IPS-20b (cell line): ENCODE data around the gene PRR4.

Source experiments
- H3K27ac ChIP-seq: one replicate; pipeline ENCODE4 v1.5.1; 2013; ENCODE audit warnings: low read length
- H3K27me3 ChIP-seq: 2 replicates; pipeline ENCODE4 v1.6.1; 2013; ENCODE audit warnings: mild to moderate bottlenecking, low read length, inconsistent platforms; ENCODE audit not compliant: insufficient read depth
- H3K36me3 ChIP-seq: 2 replicates; pipeline ENCODE4 v1.6.1; 2013; ENCODE audit warnings: low read depth, mild to moderate bottlenecking, inconsistent platforms, low read length, moderate library complexity; ENCODE audit not compliant: insufficient read depth
- H3K4me1 ChIP-seq: 2 replicates; pipeline ENCODE4 v1.6.1; 2013; ENCODE audit warnings: mild to moderate bottlenecking, control low read depth, inconsistent platforms, low read length, moderate library complexity; ENCODE audit not compliant: insufficient read depth
- H3K4me3 ChIP-seq: 2 replicates; pipeline ENCODE4 v1.5.1; 2013; ENCODE audit warnings: mild to moderate bottlenecking, low read length, inconsistent platforms
- H3K9ac ChIP-seq: 2 replicates; pipeline ENCODE4 v1.6.1; 2013; ENCODE audit warnings: low read depth, mild to moderate bottlenecking, inconsistent platforms, low read length, moderate library complexity
- H3K9me3 ChIP-seq: 2 replicates; pipeline ENCODE4 v1.6.1; 2013; ENCODE audit warnings: mild to moderate bottlenecking, low read depth, low read length, inconsistent platforms; ENCODE audit not compliant: insufficient read depth

Gene PRR4, protein sequence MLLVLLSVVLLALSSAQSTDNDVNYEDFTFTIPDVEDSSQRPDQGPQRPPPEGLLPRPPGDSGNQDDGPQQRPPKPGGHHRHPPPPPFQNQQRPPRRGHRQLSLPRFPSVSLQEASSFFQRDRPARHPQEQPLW

DNA sequence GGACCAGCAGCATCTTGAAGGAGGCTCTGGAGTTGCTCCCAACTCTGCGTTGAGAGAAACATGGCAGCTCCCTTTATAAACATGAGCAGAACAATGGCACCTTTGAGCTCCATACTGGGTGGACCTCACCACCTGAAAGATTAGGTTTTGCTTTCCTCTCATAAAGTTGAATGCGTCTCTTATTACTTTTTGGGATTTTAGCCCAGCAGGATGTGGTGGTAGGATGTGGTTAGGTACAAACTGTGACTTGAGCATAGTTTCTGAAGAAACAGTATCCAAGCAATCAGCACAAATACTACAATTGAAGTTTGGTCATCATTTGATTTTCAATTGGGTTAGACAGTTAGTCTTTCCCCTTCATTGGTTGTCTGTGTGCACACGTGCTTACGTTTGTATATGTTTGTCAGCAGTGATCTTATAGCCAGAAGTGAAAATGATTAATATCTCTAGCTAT is at the start of gene PRR4:
Gene PRR4 (minus strand): TSS at position 51 of the 454 bp plus-strand sequence. CDS start 38 bp downstream, at position 13.
- H3K4me1 ChIP-seq: no peaks in the 10 kb centered on the region; the same call in 1 of the 2 replicates
- no peak within 1 kb of the TSS for H3K27ac ChIP-seq
- no peak within 1 kb of the TSS for H3K9ac ChIP-seq
- H3K9me3 ChIP-seq: no peaks in the 10 kb centered on the region
- H3K4me3 ChIP-seq: no peak within 1 kb of the TSS
- no peaks in the 10 kb centered on the region for H3K36me3 ChIP-seq
- no peaks in the 10 kb centered on the region for H3K27me3 ChIP-seq

DNA sequence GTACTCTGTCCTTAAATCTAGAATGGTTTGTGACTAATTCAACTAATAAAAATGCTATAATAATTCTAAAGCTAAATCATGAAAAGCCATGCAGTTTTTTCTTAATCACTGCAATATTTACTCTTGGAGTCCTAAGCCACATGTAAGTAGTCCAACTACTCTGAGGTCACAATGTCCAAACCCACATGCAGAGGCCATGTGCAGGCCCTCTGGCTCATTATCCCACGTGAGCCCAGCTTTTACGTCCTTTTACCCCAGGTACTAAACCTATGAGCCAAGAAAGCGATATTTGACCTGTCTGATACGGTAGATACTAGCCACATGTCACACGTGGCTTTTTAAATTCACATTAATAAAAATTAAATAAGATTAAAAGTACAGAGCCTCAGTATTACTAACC is 47.6 kb upstream of the PRR4 start:
- no peaks in the 10 kb centered on the region for H3K9me3 ChIP-seq
- H3K27ac ChIP-seq: no peak overlapping the region
- H3K4me3 ChIP-seq: no peak overlapping the region
- H3K36me3 ChIP-seq: no peaks in the 10 kb centered on the region
- no peaks in the 10 kb centered on the region for H3K27me3 ChIP-seq
- no peak overlapping the region for H3K9ac ChIP-seq
- no peaks in the 10 kb centered on the region for H3K4me1 ChIP-seq

DNA sequence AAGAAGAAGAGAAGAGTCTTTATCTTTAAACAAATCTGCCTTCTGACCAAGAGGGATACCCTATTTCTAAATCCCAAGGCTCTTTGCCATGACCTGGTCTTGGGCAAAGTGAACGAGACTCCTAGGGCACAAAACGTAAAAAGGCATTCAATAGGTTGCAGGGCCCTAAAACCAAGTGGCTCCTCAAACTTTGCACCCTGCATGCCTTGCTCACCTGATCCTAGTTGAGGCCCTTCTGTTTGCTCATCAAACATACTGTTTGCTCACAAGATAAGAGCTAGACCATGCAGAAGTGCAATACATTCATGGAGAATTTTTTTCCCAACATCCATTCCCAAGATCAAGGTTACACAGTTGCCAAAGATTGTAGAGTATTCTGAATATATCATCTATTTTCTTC is 42.7 kb upstream of the PRR4 start:
- H3K9me3 ChIP-seq: no peaks in the 10 kb centered on the region
- H3K36me3 ChIP-seq: no peaks in the 10 kb centered on the region
- no peak overlapping the region for H3K9ac ChIP-seq
- H3K27ac ChIP-seq: no peak overlapping the region
- no peaks in the 10 kb centered on the region for H3K27me3 ChIP-seq
- H3K4me3 ChIP-seq: no peak overlapping the region
- no peaks in the 10 kb centered on the region for H3K4me1 ChIP-seq

DNA sequence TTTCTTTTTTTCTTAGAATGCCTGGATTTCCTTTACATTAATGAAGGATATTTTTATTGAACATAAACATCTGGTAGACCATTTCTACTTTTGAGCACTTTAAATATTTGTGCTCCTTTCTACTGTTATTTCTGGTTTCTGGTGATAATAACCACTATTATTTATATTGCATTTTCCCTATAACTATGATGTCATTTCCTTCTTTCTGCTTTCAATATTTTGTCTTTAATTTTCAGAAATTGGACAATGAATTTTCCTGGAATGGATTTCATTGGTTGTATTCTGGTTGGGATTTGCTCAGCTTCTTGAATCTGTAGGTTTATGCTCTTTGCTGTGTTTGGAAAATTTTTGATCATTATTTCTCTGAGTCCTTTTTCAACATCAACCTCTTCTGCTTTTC is 40.0 kb upstream of the PRR4 start:
- Histone ChIP-seq H3K9ac (no peak overlapping the region), H3K9me3 (no peaks in the 10 kb centered on the region), H3K27ac (no peak overlapping the region), H3K4me1 (no peaks in the 10 kb centered on the region), H3K27me3 (no peaks in the 10 kb centered on the region), H3K4me3 (no peak overlapping the region), H3K36me3 (no peaks in the 10 kb centered on the region)

DNA sequence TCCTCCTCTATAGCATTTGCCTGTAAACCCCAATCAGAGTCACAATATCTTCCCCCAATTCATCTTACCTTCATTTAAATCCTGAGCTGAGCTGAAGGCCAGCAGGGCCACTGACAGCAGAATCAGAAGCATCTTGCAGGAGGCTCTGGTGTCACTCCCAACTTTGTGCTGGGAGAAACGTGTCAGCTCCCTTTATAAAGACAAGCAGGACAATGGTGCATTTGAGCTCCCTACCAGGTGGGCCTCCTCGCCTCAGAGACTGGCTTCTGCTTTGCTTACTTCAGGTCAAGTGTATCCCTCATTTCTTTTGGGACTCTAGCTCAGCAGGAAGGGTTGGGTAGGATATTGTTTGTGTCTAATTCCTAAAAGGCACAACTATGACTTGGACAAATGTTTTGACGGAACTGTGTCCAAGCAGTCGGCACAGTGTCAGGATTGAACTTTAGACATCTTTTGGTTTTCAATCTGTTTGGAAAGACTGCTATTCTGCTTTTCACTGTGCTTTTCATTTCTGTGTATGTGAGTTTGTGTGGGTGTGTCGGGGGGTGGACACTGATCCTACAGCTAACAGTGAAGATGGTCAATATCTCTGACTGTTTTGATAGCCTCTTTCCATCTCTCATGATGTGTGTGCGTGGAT is 34.9 kb upstream of the PRR4 start, which contains the start of gene PRH1:
Gene PRH1 (minus strand): TSS at position 170 of the 640 bp plus-strand sequence. CDS start 38 bp downstream, at position 132.
- Histone ChIP-seq H3K27me3 (no peaks in the 10 kb centered on the region), H3K4me3 (no peak within 1 kb of the TSS), H3K4me1 (no peaks in the 10 kb centered on the region), H3K27ac (no peak within 1 kb of the TSS), H3K9ac (no peak within 1 kb of the TSS), H3K9me3 (no peaks in the 10 kb centered on the region), H3K36me3 (no peaks in the 10 kb centered on the region)

DNA sequence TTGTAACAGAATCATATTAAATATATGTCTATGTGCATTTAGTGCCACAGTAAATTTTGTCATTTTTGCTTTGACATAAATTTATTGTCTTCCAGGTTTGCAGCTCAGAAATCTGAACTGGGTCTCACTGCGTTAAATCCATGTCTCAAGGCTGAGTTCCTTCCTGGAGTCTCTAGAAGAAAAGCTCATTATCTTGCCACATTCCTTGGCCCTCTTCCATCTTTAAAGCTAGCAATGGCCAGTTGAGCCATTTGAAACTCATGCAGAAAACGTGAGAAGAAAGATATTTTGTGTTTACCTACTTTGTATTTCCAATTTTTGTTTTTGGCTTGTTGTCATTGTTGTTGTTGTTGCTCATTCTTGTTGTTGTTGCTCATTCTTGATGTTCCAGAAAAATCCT is 24.1 kb upstream of the PRR4 start:
- no peaks in the 10 kb centered on the region for H3K27me3 ChIP-seq
- H3K4me1 ChIP-seq: no peaks in the 10 kb centered on the region
- no peaks in the 10 kb centered on the region for H3K36me3 ChIP-seq
- H3K9ac ChIP-seq: no peak overlapping the region
- H3K9me3 ChIP-seq: no peaks in the 10 kb centered on the region
- no peak overlapping the region for H3K4me3 ChIP-seq
- no peak overlapping the region for H3K27ac ChIP-seq

DNA sequence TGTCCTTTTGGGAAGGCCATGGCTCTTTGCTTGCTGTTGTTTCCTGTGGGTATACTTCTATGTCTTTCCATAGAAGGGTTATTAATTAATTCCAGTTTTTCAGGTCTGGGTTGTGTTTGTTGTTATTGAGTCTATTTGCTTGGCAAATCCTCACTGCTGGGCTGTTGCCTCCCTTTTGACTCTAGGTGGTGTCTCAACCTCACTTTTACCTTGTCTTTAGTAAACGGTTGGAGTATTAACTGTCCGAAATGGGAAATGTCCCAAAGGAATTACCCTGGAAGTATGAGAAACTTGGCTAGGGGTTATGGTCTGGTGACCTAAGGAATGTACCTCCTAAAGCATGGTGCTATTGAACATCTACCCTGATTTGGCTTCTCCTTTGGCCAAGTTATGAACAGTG is 18.1 kb upstream of the PRR4 start:
- Histone ChIP-seq H3K36me3 (no peaks in the 10 kb centered on the region), H3K4me1 (no peaks in the 10 kb centered on the region), H3K27me3 (no peaks in the 10 kb centered on the region), H3K9me3 (no peaks in the 10 kb centered on the region), H3K9ac (no peak overlapping the region), H3K27ac (no peak overlapping the region), H3K4me3 (no peak overlapping the region)

DNA sequence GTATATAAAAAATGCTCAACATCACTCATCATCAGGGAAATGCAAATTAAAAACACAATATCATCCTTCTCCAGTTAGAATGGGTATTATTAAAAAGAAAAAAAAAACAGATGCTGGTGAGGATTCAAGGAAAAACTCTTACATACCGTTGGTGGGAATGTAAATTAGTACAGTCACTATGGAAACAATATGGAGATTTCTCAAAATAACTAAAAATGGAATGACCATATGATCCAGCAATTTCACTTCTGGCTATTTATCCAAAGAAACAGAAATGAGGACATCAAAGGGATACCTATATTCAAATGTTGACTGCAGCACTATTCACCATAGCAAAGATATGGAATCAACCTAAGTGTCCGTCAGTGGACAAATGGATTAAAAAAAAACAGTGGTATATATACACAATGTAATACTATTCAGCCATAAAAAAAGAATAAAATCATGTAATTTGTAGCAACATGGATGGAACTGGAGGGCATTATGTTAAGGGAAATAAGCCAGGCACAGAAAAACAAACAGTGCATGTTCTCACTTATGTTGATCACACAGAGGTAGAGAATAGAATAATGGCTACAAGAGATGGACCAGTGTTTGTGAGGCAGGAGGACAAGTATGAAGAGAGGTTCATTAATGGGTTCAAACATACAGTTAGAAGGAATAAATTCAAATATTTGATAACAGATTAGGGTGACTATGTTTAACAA is 14.4 kb upstream of the PRR4 start:
- Histone ChIP-seq H3K4me1 (no peaks in the 10 kb centered on the region), H3K9me3 (no peaks in the 10 kb centered on the region; the same call in 1 of the 2 replicates), H3K27ac (no peak overlapping the region), H3K36me3 (no peaks in the 10 kb centered on the region; the same call in 1 of the 2 replicates), H3K9ac (no peak overlapping the region), H3K4me3 (no peak overlapping the region), H3K27me3 (no peaks in the 10 kb centered on the region)

DNA sequence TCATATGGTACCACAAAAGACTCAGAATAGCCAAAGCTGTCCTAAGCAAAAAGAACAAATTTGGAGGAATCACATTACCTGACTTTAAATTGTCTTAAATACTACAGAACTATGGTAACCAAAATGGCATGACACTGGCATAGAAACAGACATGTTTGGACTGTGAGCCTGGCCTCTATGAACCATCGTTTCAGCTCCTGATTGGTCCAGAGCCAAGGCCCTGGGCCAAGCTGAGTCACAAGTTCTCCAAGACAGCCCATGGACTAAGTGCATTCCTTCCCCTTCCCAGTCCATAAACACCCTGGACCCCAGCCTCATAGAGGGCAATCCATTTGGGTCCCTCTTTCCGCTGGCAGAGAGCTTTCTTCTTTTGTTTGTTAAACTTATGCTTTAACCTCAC is 12.1 kb upstream of the PRR4 start:
- peaks cover 4% of the 10 kb centered on the region; the same call in 1 of the 2 replicates for H3K36me3 ChIP-seq
- H3K9me3 ChIP-seq: peaks cover 20% of the 10 kb centered on the region; the same call in 1 of the 2 replicates
- no peaks in the 10 kb centered on the region for H3K27me3 ChIP-seq
- H3K9ac ChIP-seq: no peak overlapping the region
- no peak overlapping the region for H3K4me3 ChIP-seq
- no peak overlapping the region for H3K27ac ChIP-seq
- H3K4me1 ChIP-seq: no peaks in the 10 kb centered on the region

DNA sequence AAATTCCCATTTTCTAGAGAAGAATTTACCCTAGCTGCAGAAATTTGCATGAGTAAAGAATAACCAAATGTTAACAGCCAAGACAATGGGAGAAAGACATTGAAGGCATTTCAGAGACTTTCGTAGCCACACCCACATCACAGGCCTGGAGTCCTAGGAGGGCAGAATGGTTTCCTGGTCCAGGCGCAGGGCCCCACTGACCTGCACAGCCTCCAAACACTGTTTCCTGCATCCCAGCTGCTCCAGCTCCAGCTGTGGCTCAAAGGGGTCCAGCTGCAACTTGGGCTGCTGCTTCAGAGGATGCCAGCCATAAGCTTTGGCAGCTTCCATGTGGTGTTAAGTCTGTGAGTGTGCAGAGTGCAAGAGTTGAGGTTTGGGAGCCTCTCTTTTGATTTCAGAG is 6.5 kb upstream of the PRR4 start:
- peaks cover 35% of the 10 kb centered on the region for H3K9me3 ChIP-seq
- peaks cover 4% of the 10 kb centered on the region; the same call in 1 of the 2 replicates for H3K36me3 ChIP-seq
- no peak overlapping the region for H3K9ac ChIP-seq
- H3K27me3 ChIP-seq: no peaks in the 10 kb centered on the region
- H3K27ac ChIP-seq: no peak overlapping the region
- no peaks in the 10 kb centered on the region for H3K4me1 ChIP-seq
- no peak overlapping the region for H3K4me3 ChIP-seq

DNA sequence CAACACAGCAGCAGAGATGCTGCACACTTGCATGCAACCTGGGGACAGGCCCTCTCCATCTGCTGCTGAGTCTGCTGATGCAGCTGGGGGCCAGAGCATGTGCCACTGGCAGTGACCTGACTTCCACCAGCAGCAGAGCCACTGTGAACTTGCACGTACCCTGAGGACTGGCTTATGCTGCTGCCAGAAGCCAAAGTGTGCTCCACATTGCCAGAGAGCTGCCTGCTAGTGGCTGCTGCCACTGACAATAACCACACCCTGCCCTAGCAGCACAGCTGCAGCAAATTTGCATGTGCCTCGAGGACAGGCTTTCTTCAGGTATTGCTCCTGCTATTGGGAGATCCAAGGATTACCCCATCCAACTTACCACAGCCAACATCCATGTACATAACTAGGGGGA is 4.5 kb upstream of the PRR4 start:
- H3K36me3 ChIP-seq: peaks cover 4% of the 10 kb centered on the region; the same call in 1 of the 2 replicates
- H3K4me1 ChIP-seq: no peaks in the 10 kb centered on the region
- no peaks in the 10 kb centered on the region for H3K27me3 ChIP-seq
- H3K9ac ChIP-seq: no peak overlapping the region
- H3K27ac ChIP-seq: no peak overlapping the region
- peaks cover 35% of the 10 kb centered on the region for H3K9me3 ChIP-seq
- H3K4me3 ChIP-seq: no peak overlapping the region
